Inferior parietal cortex (tissue), 1 donor: Measurements from ENCODE around the gene YBX3.
A peak's percentile ranks its signal among the peaks of the same experiment; 100 is the strongest.

Experiments
- DNase-seq: peaks from one replicate; pipeline ENCODE4 v3.0.0-alpha.2; 2016; ENCODE audit errors: extremely low spot score

The YBX3 gene

DNA sequence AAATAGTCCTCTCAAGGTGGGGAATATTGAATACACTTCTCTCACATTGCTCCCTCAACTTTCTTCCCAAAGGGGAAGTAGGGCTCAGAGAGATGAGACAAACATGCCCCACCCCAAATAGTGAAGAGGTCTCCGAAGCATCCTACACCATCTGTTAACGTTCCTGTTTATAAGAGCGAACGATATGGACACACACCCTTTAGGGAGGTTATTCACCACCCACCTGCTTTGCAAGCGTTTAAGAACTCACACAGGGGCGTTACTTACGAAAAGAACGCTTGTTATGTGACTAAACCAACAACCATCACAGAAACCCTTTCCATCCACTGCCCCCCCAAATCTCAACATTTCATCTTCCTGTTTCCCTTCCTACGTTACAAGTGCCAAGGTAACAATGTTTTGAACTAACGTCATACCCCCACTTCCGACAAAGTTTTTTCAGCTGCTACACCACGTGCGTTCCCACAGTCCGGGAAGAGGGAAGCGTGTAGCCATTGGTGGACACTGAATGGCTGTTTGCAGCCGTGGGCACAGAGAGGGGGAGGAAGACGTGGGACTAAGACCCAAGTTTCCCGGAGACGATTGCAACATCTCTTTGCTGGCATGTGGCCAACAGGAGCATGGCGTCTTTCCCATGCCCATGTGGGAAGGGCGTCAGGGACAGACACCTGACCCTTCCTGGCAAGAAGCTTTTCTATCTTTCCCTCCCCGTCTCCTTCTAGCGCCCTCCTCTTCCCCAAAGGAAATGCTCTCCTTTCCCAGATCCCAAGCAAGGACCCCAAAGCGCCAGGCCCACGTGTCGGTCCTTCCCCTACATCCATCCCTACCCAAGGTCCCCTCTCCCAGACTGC, 1.2 kb downstream of the YBX3 start:
- peak; percentile 51 for DNase-seq

DNA sequence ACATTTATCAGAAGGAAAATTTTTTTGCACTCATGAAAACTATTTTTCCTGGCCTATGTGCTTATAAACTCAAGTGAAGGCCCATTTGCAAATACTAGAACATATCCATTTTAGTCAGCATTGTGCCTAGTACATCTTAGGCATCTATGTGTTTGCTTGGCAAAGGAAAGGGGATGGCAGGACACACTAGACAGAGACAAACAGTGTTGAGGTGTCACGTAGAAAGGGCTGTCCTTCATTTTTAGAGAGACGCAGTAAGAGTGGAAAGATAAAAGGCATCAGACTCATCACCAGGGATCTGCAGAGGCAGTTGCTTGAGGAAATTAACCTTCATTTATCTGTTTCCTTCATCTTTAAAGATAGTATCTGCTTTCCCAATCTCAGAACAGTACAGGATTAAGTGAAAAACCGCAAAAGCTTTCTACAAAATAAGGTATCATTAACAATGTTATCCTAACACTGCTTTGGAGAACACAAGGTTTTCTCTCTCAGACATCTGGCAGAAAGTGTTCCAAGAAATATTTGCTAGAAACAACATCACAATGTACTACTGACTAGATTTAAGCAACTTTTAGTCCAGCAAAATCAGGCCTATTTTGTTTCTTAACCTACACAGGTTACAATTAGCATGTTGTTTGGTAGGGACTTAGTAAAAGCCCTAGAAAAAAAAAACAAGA, 2.0 kb downstream of the YBX3 start:
- DNase-seq = no peak

DNA sequence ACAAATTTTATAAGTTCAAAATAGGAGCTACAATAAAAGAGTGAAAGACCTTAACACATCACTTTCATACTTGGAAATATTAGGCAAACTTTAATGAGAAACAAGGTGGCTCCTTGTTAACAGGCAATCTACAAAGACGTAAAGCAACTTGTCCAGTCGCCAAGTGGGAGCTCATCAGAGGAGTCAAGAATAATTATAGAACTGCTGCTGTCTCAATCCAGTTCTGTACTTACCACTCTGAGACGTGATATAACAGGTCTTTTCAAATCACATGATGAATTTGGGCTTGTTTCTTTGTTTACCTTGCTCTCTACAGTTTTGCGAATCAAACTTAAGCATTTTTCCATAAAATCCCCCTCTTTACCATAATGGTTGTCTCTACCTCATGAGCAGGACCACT, 3.6 kb downstream of the YBX3 start:
- DNase-seq = no peak

DNA sequence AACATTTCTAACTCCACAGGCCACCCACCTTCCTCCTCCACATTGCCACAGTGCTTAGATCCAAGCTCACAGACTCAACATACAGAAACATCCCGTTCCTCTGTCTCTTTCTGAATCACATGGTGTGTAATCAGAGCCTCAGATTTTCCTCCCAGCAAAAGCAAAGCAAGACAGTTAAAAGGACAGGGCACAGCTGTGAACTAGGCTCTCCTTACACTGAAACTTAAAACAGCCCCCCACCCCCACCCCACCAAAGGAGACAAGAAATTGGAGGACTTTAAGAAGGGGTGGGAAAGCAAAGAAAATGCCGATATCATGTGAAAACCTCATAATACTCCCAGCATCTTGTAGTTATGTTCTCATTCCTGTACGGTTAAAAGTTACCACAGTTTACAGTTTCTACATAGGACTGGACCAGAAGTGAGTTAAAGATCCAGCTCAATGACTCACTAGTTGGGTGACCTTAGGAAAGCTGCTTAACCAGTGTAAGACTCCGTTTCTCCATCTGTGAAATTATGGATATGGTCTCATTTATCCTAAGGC, 4.8 kb downstream of the YBX3 start:
- DNase-seq = no peak

DNA sequence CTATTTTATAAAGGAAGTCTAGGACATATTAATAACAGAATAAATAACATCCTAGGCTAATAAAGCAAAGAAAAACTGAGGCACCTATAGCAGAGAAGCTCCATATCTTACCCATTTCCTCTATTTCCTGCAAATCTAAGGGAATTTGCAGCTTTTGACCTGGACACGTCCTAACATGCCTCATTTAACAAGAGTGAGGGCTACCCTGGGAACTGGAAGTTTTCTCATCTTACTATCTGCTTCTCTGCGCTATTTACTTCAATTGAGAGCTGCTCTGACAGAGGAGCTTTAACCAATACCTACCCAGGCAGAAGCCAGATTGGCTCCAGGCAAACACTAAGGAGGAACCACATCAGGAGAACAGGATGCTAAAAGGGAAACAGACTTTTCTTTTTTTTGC, 5.7 kb downstream of the YBX3 start:
- DNase-seq = no peak

DNA sequence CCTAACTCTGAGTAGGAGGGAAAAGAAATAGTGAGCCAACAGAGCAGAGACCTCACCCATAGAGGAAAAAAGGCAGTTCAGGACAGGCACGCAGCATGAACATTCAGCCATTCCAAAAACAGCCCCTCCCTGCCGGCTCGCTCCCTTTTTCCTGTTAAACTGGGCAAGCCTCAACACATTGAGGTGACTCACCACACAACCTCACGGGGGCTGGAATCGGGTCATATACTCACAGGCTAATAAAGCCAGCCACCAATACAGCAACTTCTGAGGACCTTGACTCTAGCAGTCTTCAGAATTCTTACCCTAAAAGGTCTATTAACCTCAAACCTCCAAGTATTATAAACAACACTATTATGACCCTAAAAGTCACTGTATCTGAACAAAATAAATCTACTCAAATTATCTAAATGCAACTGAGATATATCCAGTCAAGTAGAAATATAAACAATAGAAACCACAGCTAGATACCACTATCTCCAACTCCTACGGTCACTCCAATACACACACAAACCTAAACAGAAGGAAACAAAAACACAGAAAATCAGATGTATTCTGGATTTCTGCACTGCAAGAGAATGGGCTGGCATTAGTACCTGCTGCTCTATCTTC, 6.3 kb downstream of the YBX3 start:
- no peak for DNase-seq

DNA sequence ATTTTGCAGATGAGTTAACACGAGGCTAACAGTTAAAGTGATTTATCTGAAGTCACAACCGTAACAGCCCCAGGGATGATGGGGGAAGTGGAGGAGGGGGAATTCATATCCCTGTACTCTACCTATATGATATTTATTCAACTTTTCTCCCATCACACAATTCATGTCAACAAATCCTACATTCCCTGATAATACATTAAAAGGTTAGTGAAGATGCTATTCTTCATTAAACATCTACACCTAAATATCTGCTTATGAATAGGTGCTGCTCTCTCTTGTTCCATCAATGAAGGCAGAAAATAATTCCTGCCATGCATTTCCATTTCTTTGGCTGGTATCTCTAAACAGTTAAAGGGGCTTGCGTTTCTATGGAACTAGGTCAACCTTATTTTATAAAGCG, 6.8 kb downstream of the YBX3 start:
- DNase-seq = no peak

DNA sequence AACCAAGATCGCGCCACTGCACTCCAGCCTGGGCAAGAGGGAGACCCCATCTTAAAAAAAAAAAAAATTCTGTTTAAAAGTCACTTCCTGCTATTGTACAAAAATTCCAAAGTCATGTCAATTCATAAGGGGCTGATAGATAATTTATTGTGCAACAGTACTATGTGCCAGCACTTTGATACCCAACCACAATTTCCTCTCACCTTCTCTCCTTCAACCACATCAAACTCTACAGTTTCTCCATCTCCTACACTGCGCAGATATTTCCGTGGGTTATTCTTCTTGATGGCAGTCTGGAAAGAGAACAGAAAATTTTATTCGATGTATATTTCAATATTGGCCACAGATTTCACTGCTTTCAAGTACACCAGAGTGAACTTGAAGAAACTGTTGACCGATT, 7.6 kb downstream of the YBX3 start:
- DNase-seq = no peak

DNA sequence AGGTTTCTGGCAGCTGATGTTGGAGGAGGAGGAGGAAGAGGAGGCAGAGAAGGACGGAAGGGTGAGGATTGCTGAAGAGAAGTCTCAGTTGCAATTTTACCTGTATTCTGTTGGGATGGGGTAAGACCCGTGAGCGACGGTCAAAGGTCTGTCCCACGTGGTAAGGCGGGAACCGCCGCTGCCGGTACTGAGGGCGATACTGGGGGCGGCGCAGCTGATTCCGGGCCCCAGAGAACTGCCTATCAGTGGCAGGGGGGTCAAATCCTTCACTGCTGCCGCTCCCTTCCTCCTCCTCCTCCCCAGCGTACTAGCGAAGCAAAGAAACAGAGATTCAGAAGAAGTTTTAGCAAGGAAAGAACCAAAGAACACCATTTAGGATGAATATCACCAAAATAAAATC, 13.3 kb downstream of the YBX3 start:
- no peak for DNase-seq

DNA sequence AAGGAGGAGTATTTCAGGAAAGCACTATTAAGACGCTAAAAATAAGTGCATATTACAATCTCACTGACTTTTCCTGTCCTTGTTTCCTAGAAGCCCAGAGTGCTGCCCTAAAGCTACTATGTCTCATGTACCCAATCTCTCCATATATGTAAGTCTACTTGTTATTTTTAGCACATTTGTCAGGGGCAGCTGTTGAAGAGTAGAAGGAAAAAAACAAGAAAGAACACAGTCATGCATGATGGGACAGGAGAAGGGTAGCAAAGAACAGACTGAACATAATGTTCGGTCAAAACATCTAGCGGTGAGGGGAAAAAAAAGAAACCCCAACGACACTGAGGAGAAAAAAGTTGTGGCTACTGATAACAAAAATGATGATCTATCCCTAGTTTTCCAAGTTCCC, 14.3 kb downstream of the YBX3 start:
- DNase-seq = no peak

DNA sequence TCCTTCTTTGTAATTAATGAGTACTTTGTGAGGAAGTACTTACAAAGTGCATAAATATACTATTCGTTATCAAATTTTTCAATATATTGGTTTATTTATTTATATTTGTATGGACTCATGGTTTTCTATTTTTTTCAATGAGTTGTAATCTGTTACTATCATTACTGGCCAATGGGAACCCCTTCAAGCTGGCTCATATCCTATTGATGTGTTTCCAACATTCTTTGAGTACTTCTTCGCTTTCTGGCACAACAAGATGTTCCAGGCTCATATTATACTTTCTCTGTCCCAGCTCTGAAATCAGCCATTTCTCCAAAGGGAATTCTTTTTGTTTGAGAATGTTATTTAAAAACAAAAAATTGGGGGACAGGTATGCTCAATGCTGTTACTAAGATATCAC, 17.5 kb downstream of the YBX3 start:
- no peak for DNase-seq

DNA sequence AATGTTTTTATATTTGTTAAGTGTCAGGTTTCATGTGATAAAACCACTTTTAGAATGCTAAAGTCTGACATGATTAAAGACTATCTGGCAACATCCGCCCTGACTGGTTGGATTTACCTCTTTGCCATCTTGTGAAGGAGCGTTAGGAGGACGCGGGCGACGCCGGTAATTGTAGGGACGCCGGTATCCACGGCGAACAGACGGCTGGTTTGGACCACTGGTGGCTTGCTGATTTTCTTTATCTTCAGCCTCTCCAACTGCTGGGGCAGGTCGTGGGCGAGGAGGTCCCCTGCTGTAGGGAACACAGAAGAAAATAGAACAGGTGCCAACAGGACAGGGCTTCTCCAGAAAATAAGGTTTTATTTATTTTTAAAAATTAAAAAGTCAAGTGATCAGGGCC, 21.3 kb downstream of the YBX3 start:
- DNase-seq = no peak

DNA sequence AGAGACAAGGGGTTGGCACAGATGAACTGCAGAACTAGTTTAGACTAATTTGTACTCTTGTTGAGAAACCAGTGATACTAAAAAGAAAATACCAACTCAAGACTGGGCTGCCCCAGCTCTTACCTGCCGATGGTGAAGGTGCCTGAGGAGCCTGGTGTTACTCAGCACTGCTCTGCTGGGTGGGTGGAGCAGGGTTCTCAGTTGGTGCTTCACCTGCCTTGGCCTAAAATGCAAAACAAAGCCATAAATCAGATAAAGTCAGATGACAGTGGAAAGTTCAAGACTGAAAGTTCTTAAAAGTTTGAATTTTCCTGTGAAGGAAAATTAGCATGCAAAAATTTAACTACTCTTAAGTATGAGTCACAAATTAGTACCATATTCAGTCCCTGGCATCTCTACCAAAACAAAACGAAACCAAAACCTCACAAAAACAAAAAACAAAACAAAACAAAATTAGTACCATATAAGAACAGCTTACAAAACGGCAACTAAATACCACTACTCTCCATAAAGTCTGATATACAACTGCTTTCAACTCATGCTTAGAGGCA, 21.9 kb downstream of the YBX3 start:
- no peak for DNase-seq

DNA sequence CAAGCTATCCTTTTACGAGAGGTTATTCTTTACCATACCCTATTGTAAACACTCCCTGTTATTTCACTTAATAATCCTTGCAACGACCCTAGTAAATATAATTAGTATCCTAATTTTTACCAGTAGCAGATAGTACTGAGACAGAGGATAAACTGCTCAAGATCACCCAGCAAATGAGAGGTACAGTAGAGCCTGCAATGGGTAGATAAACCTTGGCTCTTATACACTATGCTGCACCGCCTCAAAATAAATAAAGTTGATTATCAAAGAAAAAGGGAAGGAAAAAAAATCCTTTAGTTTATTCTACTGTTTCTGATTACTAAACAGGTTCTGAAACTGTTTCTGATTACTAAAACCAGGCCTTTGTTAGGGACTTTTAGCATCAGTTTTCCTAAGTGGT, 22.5 kb downstream of the YBX3 start:
- DNase-seq = no peak

DNA sequence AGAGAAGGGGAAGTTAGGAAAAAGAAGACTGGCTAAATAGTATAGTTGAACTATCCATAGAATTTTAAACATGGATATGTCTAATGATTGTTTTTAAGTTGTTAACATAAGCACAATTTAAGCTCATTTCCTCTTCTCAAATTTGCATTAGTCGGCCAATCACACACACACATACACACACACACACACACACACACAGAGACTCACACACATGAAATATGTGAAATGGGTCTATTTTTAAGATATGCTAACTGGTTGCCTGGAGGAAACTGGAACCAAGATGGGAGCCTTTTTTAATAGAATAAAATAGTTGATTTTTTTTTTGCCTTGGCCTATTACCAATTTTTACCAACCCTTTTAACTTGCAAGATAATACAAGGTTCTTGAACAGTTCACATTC, 25.3 kb downstream of the YBX3 start:
- DNase-seq = no peak

DNA sequence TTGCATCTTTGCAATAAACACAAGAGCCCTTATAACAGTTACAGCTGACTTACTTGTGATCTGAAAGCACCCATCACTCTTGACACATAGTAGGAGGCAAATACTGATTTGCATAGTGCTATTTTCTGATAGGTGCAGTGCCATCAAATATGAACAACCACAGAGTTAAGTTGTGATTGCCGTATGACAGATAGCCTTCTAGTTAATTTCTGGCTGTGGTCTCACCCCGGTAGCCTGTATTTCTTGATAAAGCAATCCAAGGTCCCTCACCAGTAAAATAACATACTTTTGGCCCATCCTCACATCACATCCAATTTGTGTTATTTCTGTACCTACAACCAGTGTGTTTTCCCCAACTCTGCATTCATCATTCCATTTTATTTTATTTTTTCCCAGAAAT, 26.0 kb downstream of the YBX3 start:
- DNase-seq = no peak

DNA sequence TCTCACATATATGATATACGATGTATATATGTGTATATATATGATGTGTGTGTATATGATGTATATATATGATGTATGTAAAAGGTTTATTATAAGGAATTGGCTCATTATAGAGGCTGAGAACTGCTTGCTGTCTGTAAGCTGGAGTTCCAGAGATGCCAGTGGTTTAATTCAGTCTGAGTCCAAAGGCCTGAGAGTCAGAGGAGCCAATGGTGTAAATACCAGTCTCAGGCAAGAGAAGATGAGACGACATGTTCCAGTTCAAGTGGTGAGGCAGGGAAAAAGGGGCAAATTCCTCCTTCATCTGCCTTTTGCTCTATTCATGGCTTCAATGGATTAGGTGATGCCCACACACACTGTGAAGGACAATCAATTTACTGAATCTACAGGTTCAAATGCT, 32.2 kb downstream of the YBX3 start:
- no peak for DNase-seq

DNA sequence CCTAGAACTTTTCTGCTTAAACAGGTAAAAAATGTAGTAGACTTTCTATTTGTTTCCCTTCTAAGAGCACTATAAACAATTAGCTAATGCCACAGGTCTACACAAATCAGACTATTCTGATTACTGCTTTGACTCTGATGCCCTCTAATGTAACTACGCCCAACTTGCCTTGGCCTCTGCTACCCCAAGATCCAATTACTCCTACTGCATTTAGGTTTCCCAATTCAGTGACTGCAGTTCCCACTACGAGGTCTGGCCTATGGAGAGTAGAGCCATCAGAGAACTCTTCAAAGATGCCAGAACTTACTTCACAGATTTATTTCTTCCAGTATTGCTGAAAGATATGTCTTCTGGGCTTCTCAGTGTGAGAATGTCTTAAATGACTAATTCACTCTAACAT, 34.0 kb downstream of the YBX3 start:
- no peak for DNase-seq

DNA sequence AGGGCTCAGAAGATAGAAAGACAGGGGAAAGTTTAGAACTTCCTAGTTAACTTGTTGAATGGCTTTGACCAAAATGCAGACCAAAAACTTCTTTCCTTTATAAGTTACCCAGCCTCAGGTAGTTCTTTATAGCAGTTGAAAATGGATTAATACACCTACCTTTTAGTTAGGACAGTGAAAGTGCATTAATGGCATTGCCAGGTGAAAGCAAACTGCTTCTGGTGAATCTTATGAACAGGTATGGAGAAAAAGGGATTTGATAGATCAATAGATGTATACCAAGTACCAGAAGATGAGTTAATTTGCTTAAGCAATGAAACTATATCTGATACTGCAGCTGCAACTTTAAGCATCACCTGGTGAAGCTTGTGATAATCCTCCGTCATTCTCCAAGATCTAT, 35.1 kb downstream of the YBX3 start:
- no peak for DNase-seq

DNA sequence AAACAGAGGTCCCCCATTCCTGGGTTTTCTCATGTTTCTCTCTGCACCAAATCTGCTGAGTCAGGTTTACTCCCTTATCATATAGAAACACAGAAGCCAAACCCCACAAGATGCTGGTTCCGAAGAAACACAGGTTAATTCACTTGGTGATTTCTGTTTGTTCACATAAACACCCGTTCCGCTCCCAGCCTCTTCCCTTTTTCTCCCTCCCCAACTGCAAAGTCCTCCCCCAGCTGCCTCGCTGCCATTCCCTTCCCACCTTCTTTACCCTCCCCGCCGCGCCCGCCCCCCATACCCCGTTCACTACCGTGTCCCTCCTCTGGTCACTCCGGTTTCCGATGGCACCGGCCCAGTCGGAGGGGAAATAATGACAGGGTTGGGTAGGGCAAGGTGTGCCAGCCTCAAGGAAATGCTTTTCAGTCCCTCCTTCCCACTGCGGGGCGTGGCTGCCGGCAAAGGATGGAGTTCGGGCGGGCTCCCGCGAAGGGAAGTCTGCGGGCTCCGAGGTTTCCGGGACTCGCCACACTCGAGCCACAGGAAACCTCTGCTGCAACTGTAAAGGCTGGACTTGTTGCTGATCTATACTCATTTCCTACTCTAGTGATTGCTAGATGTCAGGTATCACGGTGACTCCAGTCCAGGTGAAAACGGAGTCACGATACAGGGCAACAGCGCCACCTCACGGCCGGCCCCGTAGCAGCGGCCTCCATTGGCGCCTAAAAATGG, 49.3 kb downstream of the YBX3 start, which contains the start of gene STYK1:
Gene STYK1 (minus strand): TSS at position 394 of the 726 bp plus-strand sequence. CDS start 39,434 bp downstream, outside the sequence.
- DNase-seq = peak; percentile 38

DNA sequence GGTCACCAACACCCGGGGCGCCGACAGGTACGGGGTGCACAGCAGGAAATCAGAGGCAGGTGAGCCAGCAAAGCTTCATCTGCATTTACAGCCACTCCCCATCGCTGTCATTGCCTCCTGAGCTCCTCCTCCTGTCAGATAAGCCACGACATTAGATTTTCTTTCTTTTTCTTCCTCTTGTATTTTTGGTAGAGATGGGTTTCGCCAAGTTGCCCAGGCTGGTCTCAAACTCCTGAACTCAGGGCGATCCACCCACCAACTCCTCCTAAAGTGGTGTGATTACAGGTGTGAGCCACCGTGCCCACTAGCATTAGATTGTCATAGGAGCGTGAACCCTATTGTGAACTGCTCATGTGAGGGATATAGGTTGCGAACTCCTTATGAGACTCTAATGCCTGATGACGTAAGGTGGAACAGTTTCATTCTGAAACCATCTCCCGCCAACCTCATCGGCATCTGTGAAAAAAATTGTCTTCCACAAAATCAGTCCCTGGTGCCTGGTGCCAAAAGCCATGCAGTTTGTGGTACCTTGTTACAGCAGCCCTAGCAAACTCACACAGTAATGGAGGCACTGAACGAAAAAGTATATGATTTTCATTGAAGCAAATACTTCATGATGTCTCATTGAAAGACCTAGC, 50.8 kb downstream of the YBX3 start:
- no peak for DNase-seq
